ENCODE measurements around the gene WDR7.

Gene WDR7

DNA sequence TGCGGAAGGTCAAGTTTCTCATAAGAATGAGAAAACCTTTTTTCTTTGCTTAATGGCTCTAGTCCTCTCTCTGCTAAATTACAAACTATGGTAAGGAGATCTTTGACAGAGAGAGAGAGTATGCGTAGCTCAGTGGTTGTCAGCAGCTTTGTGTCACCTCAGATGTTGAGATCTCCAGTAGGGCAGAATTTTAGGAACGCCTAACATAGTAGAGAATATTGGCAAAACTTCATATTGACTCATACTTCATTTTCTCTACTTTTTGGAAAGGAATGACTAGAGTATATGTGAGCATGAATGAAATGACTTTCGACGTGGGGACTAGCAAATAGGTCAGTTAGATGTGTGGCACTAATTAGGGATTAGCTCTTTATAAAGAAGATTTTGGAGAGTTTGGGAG, 64.0 kb downstream of the WDR7 start:
- no peaks in the 10 kb centered on the region for H3K4me1 ChIP-seq (ENCODE audit: control insufficient read depth in 2 of 2, insufficient read depth in 2 of 2, low read length in 2 of 2)
- no peaks in the 10 kb centered on the region for H3K36me3 ChIP-seq (ENCODE audit: control insufficient read depth in 2 of 2, insufficient read depth in 2 of 2, low read length in 2 of 2)
- H3K4me3 ChIP-seq (ENCODE audit: low read length in 2 of 2): no peak overlapping the region
- no peak overlapping the region for H3K9ac ChIP-seq (ENCODE audit: low read depth in 1 of 2, low read length in 2 of 2)
- H3K27ac ChIP-seq (ENCODE audit: low read depth in 2 of 2, low read length in 2 of 2): no peak overlapping the region
- no peaks in the 10 kb centered on the region for H3K9me3 ChIP-seq (ENCODE audit: control insufficient read depth in 2 of 2, low read length in 2 of 2)
- no peaks in the 10 kb centered on the region for H3K27me3 ChIP-seq (ENCODE audit: control insufficient read depth in 2 of 2, insufficient read depth in 2 of 2, low read length in 2 of 2)

DNA sequence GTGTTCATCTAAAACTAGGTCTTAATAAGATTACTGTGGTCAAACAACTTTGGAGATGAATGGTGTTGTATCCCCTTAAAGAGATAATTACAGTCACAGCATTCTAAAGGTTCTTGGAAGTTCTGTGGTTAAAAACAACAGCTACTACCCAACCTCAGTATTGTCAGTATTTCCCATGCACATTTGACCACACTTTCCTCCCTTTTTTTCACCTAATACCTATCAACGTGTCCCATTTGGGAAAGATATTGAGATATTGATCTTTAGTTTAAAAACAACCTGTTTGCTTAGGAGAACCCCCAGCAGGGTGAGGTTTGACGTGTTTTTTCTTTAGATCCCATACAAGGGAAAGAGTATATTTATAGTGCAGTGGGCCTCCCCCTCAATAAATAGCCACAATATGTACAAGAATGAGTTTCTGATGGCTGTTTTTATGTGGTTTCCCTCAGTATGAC, 65.6 kb downstream of the WDR7 start:
- Histone ChIP-seq H3K36me3 (ENCODE audit: control insufficient read depth in 2 of 2, insufficient read depth in 2 of 2, low read length in 2 of 2) (peaks cover 0 to 3% of the 10 kb centered on the region in 2 donors), H3K9ac (ENCODE audit: low read depth in 1 of 2, low read length in 2 of 2) (no peak overlapping the region), H3K4me3 (ENCODE audit: low read length in 2 of 2) (no peak overlapping the region), H3K9me3 (ENCODE audit: control insufficient read depth in 2 of 2, low read length in 2 of 2) (no peaks in the 10 kb centered on the region), H3K4me1 (ENCODE audit: control insufficient read depth in 2 of 2, insufficient read depth in 2 of 2, low read length in 2 of 2) (no peaks in the 10 kb centered on the region), H3K27ac (ENCODE audit: low read depth in 2 of 2, low read length in 2 of 2) (no peak overlapping the region), H3K27me3 (ENCODE audit: control insufficient read depth in 2 of 2, insufficient read depth in 2 of 2, low read length in 2 of 2) (no peaks in the 10 kb centered on the region)

DNA sequence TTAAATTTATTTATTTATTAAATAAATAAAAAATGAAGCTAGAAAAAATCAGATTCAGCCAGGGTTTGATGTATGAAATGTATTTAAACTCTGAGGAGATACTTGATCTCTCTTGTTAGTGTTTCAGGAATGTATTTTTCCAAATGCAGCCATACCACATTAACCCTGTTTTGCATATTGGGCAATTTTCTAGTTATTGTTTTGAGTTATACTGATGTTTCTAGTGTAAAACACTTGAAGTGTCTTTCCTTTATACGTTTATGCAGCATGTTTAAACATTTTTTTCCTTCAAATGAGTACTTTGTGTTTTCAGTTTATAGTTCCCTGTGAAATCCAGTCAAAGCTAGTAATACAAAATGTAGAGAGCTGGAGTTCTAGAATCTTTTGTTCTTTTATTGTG, 69.9 kb downstream of the WDR7 start:
- Histone ChIP-seq H3K36me3 (ENCODE audit: control insufficient read depth in 2 of 2, insufficient read depth in 2 of 2, low read length in 2 of 2) (peaks cover 0 to 3% of the 10 kb centered on the region in 2 donors), H3K4me3 (ENCODE audit: low read length in 2 of 2) (no peak overlapping the region), H3K27ac (ENCODE audit: low read depth in 2 of 2, low read length in 2 of 2) (no peak overlapping the region), H3K27me3 (ENCODE audit: control insufficient read depth in 2 of 2, insufficient read depth in 2 of 2, low read length in 2 of 2) (no peaks in the 10 kb centered on the region), H3K9ac (ENCODE audit: low read depth in 1 of 2, low read length in 2 of 2) (no peak overlapping the region), H3K9me3 (ENCODE audit: control insufficient read depth in 2 of 2, low read length in 2 of 2) (no peaks in the 10 kb centered on the region), H3K4me1 (ENCODE audit: control insufficient read depth in 2 of 2, insufficient read depth in 2 of 2, low read length in 2 of 2) (no peaks in the 10 kb centered on the region)

DNA sequence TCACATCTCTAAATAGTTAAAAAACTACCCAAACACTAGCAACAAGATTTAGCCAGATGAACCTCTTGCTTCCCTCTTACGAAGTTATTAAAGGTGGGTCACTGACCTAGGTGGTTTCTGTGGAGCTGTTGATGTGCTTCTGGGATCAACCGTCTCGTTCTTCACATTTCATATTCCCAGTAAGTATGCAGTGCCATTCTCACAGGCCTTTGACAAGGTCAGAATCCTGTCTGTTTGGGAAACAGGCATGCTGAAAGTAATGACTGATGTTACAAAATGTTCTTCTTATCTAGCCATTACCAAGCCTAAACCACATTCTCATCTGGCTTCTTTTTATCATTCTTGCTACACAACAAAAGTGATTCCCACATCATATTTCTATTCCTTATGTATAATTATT, 70.3 kb downstream of the WDR7 start:
- Histone ChIP-seq H3K9ac (ENCODE audit: low read depth in 1 of 2, low read length in 2 of 2) (no peak overlapping the region), H3K4me1 (ENCODE audit: control insufficient read depth in 2 of 2, insufficient read depth in 2 of 2, low read length in 2 of 2) (no peaks in the 10 kb centered on the region), H3K9me3 (ENCODE audit: control insufficient read depth in 2 of 2, low read length in 2 of 2) (no peaks in the 10 kb centered on the region), H3K27ac (ENCODE audit: low read depth in 2 of 2, low read length in 2 of 2) (no peak overlapping the region), H3K4me3 (ENCODE audit: low read length in 2 of 2) (no peak overlapping the region), H3K27me3 (ENCODE audit: control insufficient read depth in 2 of 2, insufficient read depth in 2 of 2, low read length in 2 of 2) (no peaks in the 10 kb centered on the region), H3K36me3 (ENCODE audit: control insufficient read depth in 2 of 2, insufficient read depth in 2 of 2, low read length in 2 of 2) (peaks cover 0 to 3% of the 10 kb centered on the region in 2 donors)

DNA sequence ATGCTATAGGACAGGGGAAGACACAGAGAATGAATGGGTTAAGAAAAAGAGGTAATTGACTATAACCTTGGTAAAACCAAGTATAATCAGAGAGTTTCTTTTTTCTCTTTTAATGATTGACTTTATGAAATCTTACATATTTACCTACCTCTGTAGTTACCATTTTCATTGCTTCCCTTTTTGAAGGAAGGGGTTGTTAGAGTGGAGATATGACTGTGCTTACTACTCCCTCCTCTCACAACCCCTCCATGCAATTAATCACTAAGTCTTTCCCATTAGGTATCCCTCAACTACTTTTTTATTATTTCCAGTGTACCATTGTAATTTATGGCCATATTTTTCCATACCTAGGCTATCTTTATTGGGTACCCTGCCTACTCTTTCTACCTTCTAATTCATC, 71.4 kb downstream of the WDR7 start:
- H3K36me3 ChIP-seq (ENCODE audit: control insufficient read depth in 2 of 2, insufficient read depth in 2 of 2, low read length in 2 of 2): peaks cover 0 to 3% of the 10 kb centered on the region in 2 donors
- no peaks in the 10 kb centered on the region for H3K4me1 ChIP-seq (ENCODE audit: control insufficient read depth in 2 of 2, insufficient read depth in 2 of 2, low read length in 2 of 2)
- no peaks in the 10 kb centered on the region for H3K9me3 ChIP-seq (ENCODE audit: control insufficient read depth in 2 of 2, low read length in 2 of 2)

DNA sequence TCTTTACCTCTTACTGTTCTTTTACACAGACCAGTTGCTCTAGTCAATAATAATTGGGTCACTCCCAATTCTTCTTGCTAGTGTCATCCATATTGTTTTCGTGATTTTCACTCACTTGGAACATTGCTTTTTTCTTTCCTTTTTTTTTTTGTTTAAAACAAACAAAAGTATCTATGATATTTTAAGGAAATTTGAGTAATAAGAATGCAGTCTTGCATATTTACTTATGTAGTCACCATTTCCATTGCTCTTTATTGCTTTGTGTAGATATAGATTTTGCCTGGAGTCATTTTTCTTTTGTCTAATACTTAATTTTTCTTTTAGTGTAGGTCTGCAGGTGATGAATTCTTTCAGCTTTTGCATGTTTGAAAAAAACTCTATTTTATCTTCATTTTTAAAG, 71.9 kb downstream of the WDR7 start:
- Histone ChIP-seq H3K27me3 (ENCODE audit: control insufficient read depth in 2 of 2, insufficient read depth in 2 of 2, low read length in 2 of 2) (no peaks in the 10 kb centered on the region), H3K4me1 (ENCODE audit: control insufficient read depth in 2 of 2, insufficient read depth in 2 of 2, low read length in 2 of 2) (no peaks in the 10 kb centered on the region), H3K9ac (ENCODE audit: low read depth in 1 of 2, low read length in 2 of 2) (no peak overlapping the region), H3K36me3 (ENCODE audit: control insufficient read depth in 2 of 2, insufficient read depth in 2 of 2, low read length in 2 of 2) (peaks cover 0 to 3% of the 10 kb centered on the region in 2 donors), H3K27ac (ENCODE audit: low read depth in 2 of 2, low read length in 2 of 2) (no peak overlapping the region), H3K4me3 (ENCODE audit: low read length in 2 of 2) (no peak overlapping the region), H3K9me3 (ENCODE audit: control insufficient read depth in 2 of 2, low read length in 2 of 2) (no peaks in the 10 kb centered on the region)

More for the DNA sequence above, 71.4 kb downstream of the WDR7 start:
- Histone ChIP-seq H3K27ac (ENCODE audit: low read depth in 2 of 2, low read length in 2 of 2) (no peak overlapping the region), H3K9ac (ENCODE audit: low read depth in 1 of 2, low read length in 2 of 2) (no peak overlapping the region), H3K4me3 (ENCODE audit: low read length in 2 of 2) (no peak overlapping the region), H3K27me3 (ENCODE audit: control insufficient read depth in 2 of 2, insufficient read depth in 2 of 2, low read length in 2 of 2) (no peaks in the 10 kb centered on the region)

DNA sequence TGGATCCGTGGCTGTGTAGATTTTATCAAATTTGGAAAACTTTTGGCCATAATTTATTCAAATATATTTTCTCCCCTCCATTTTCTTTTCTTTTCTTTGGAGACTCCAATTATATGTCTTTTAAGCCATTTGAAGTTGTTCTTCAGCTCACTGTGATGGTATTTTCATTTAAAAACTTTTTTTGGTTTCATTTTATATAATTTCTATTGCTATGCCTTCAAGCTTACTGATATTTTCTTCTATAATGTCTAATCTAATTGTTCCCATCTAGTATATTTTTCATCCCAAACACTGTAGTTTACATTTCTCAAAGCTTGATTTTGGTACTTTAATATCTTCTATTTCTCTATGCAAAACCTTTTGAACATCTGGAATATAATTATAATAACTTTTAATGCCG, 72.5 kb downstream of the WDR7 start:
- Histone ChIP-seq H3K4me1 (ENCODE audit: control insufficient read depth in 2 of 2, insufficient read depth in 2 of 2, low read length in 2 of 2) (no peaks in the 10 kb centered on the region), H3K9me3 (ENCODE audit: control insufficient read depth in 2 of 2, low read length in 2 of 2) (no peaks in the 10 kb centered on the region), H3K9ac (ENCODE audit: low read depth in 1 of 2, low read length in 2 of 2) (no peak overlapping the region), H3K27ac (ENCODE audit: low read depth in 2 of 2, low read length in 2 of 2) (no peak overlapping the region), H3K4me3 (ENCODE audit: low read length in 2 of 2) (no peak overlapping the region), H3K36me3 (ENCODE audit: control insufficient read depth in 2 of 2, insufficient read depth in 2 of 2, low read length in 2 of 2) (peaks cover 0 to 7% of the 10 kb centered on the region in 2 donors), H3K27me3 (ENCODE audit: control insufficient read depth in 2 of 2, insufficient read depth in 2 of 2, low read length in 2 of 2) (no peaks in the 10 kb centered on the region)

DNA sequence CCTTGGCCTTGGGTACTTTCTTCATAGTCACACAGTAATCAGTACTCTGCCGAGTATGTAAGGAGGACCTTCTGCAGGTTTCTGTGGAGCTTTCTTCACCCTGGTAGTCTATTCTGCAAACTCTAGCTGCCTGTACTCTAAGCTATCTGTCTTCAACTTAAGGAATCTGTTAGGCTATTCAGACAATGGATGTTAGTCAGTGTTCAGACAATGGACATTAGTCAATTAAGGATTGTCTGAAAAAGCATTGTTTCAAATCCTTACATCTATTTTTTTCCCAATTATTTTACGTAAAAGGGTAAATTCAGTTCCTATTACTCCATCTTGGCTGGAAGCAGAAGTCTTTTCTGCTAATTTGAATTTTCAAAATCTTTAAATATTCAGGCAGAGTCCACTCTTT, 75.7 kb downstream of the WDR7 start:
- no peaks in the 10 kb centered on the region for H3K4me1 ChIP-seq (ENCODE audit: control insufficient read depth in 2 of 2, insufficient read depth in 2 of 2, low read length in 2 of 2)
- H3K9me3 ChIP-seq (ENCODE audit: control insufficient read depth in 2 of 2, low read length in 2 of 2): no peaks in the 10 kb centered on the region
- H3K27ac ChIP-seq (ENCODE audit: low read depth in 2 of 2, low read length in 2 of 2): no peak overlapping the region
- H3K36me3 ChIP-seq (ENCODE audit: control insufficient read depth in 2 of 2, insufficient read depth in 2 of 2, low read length in 2 of 2): peaks cover 0 to 6% of the 10 kb centered on the region in 2 donors
- H3K4me3 ChIP-seq (ENCODE audit: low read length in 2 of 2): no peak overlapping the region
- no peaks in the 10 kb centered on the region for H3K27me3 ChIP-seq (ENCODE audit: control insufficient read depth in 2 of 2, insufficient read depth in 2 of 2, low read length in 2 of 2)
- H3K9ac ChIP-seq (ENCODE audit: low read depth in 1 of 2, low read length in 2 of 2): no peak overlapping the region

DNA sequence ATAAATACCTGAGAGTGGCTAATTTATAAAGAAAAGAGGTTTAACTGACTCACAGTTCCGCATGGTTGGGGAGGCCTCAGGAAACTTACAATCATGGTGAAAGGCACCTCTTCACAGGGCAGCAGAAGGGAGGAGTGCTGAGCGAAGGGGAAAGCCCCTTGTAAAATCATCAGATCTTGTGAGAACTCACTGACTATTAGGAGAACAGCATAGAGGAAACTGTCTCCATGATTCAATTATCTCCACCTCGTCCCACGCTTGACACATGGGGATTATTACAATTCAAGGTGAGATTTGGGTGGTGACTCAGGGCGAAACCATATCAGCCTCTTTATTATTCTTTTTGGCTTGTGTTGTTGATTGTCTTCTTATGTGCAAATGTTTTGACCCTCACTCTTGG, 76.2 kb downstream of the WDR7 start:
- peaks cover 0 to 6% of the 10 kb centered on the region in 2 donors for H3K36me3 ChIP-seq (ENCODE audit: control insufficient read depth in 2 of 2, insufficient read depth in 2 of 2, low read length in 2 of 2)

DNA sequence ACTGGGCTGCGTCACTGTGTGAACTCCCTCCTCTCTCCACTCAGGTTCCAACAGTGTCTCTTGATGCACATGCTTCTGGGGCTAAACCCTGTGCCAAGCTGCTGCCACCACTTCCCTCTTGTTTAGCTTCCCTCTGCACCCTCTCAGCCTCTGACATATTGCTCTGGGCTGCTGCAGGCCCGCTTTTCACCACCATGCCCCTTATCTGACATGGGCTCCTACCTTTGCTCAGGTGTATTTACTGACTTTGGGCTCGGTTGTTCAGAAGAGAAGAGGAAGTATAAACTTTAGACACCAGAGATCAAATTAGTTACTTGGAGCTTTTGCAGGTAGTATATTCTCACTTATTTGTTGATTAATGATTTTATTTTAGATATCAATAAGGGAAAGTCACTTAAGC, 77.6 kb downstream of the WDR7 start:
- Histone ChIP-seq H3K4me3 (ENCODE audit: low read length in 2 of 2) (no peak overlapping the region), H3K27ac (ENCODE audit: low read depth in 2 of 2, low read length in 2 of 2) (no peak overlapping the region), H3K4me1 (ENCODE audit: control insufficient read depth in 2 of 2, insufficient read depth in 2 of 2, low read length in 2 of 2) (no peaks in the 10 kb centered on the region), H3K9me3 (ENCODE audit: control insufficient read depth in 2 of 2, low read length in 2 of 2) (no peaks in the 10 kb centered on the region), H3K27me3 (ENCODE audit: control insufficient read depth in 2 of 2, insufficient read depth in 2 of 2, low read length in 2 of 2) (no peaks in the 10 kb centered on the region), H3K36me3 (ENCODE audit: control insufficient read depth in 2 of 2, insufficient read depth in 2 of 2, low read length in 2 of 2) (peaks cover 0 to 6% of the 10 kb centered on the region in 2 donors), H3K9ac (ENCODE audit: low read depth in 1 of 2, low read length in 2 of 2) (no peak overlapping the region)

More for the DNA sequence above, 76.2 kb downstream of the WDR7 start:
- no peak overlapping the region for H3K27ac ChIP-seq (ENCODE audit: low read depth in 2 of 2, low read length in 2 of 2)
- H3K9ac ChIP-seq (ENCODE audit: low read depth in 1 of 2, low read length in 2 of 2): no peak overlapping the region
- H3K4me3 ChIP-seq (ENCODE audit: low read length in 2 of 2): no peak overlapping the region
- no peaks in the 10 kb centered on the region for H3K27me3 ChIP-seq (ENCODE audit: control insufficient read depth in 2 of 2, insufficient read depth in 2 of 2, low read length in 2 of 2)
- no peaks in the 10 kb centered on the region for H3K9me3 ChIP-seq (ENCODE audit: control insufficient read depth in 2 of 2, low read length in 2 of 2)
- H3K4me1 ChIP-seq (ENCODE audit: control insufficient read depth in 2 of 2, insufficient read depth in 2 of 2, low read length in 2 of 2): no peaks in the 10 kb centered on the region

DNA sequence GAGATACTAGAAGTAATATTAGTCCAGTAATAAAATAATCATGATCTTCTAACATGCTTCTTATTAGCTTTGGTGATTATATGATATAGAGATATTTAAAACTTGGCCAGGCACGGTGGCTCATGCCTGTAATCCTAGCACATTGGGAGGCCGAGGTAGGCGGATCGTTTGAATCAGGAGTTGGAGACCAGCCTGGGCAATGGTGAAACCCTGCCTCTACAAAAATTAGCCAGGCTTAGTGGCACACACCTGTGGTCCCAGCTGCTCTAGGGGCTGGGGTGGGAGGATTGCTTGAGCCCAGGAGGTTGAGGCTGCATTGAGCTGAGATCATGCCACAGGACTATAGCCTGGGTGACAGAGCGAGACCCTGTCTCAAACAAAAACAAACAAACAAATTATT, 87.0 kb downstream of the WDR7 start:
- Histone ChIP-seq H3K27me3 (ENCODE audit: control insufficient read depth in 2 of 2, insufficient read depth in 2 of 2, low read length in 2 of 2) (no peaks in the 10 kb centered on the region), H3K36me3 (ENCODE audit: control insufficient read depth in 2 of 2, insufficient read depth in 2 of 2, low read length in 2 of 2) (no peaks in the 10 kb centered on the region), H3K4me1 (ENCODE audit: control insufficient read depth in 2 of 2, insufficient read depth in 2 of 2, low read length in 2 of 2) (no peaks in the 10 kb centered on the region), H3K4me3 (ENCODE audit: low read length in 2 of 2) (no peak overlapping the region), H3K9ac (ENCODE audit: low read depth in 1 of 2, low read length in 2 of 2) (no peak overlapping the region), H3K9me3 (ENCODE audit: control insufficient read depth in 2 of 2, low read length in 2 of 2) (no peaks in the 10 kb centered on the region), H3K27ac (ENCODE audit: low read depth in 2 of 2, low read length in 2 of 2) (no peak overlapping the region)
